ENCODE results near the gene SLC50A1. TPM values are rescaled to one million over a fixed set of nuclear protein-coding genes. Genes with fewer than 3 reads are reported as not detected.

The SLC50A1 gene
- total RNA-seq, 1 experiment from 2014 or later: 67.6 TPM

DNA sequence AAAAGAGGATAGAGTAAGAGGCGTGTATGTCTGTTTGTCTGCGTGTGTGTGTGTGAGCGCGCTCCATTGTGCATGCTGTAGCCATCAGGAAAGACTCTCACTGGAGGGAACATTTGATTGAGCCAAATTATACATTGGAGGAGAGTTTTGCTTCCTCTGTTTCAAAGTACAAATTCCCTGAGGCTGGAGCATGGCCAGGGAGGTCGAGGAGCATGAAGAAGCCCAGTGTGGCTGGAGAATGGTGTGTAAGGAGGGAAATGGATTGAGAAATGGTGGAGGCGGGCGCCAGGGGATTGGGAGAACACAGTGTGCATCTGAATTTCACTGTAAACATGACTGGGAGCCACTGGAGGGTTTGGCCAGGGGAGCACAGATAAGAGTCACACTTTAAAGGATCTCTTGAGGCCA lies 30.0 kb upstream of the SLC50A1 start:
- POLR2A ChIA-PET (ENCODE audit: unreplicated experiment): no interaction called here
- CTCF ChIA-PET: no interaction called here
- H3K9me2 ChIP-seq (ENCODE audit: insufficient read depth): no peaks in the 10 kb centered on the region
- H3K27ac ChIP-seq: no peak overlapping the region
- H3K4me3 ChIP-seq: no peak overlapping the region
- BruUV-seq (replicated peaks): no TSS peak
- H3K9me3 ChIP-seq (ENCODE audit: insufficient read depth, low read depth): no peaks in the 10 kb centered on the region
- H2AFZ ChIP-seq: no peak overlapping the region
- intact Hi-C loops (cut with micrococcal nuclease; ENCODE audit: unreplicated experiment): no loop called here
- H3K36me3 ChIP-seq (ENCODE audit: low read depth): no peaks in the 10 kb centered on the region
- TF ChIP-seq, protein P1, sequence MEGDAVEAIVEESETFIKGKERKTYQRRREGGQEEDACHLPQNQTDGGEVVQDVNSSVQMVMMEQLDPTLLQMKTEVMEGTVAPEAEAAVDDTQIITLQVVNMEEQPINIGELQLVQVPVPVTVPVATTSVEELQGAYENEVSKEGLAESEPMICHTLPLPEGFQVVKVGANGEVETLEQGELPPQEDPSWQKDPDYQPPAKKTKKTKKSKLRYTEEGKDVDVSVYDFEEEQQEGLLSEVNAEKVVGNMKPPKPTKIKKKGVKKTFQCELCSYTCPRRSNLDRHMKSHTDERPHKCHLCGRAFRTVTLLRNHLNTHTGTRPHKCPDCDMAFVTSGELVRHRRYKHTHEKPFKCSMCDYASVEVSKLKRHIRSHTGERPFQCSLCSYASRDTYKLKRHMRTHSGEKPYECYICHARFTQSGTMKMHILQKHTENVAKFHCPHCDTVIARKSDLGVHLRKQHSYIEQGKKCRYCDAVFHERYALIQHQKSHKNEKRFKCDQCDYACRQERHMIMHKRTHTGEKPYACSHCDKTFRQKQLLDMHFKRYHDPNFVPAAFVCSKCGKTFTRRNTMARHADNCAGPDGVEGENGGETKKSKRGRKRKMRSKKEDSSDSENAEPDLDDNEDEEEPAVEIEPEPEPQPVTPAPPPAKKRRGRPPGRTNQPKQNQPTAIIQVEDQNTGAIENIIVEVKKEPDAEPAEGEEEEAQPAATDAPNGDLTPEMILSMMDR (conservative IDR thresholded peaks at IDR 0.05): no peak
- no peak for TF ChIP-seq EZH2 (IDR thresholded peaks at IDR 0.05; ENCODE audit: low read depth)
- 0 out of 2 replicates have a peak, but pooled peaks cover 4% of the 10 kb centered on the region for H3F3A ChIP-seq (ENCODE audit: insufficient read depth, low read depth)
- H3K79me2 ChIP-seq (ENCODE audit: low read depth): no peaks in the 10 kb centered on the region
- no peaks in the 10 kb centered on the region; the same call in 1 of the 2 replicates for H4K20me1 ChIP-seq (ENCODE audit: insufficient read depth)
- no peaks in the 10 kb centered on the region for H3K4me1 ChIP-seq (replicated peaks; ENCODE audit: insufficient read depth)
- no peak overlapping the region for H3K4me2 ChIP-seq
- H3K27me3 ChIP-seq (ENCODE audit: insufficient read depth, low read depth): no peaks in the 10 kb centered on the region
- DNase-seq: no peak

DNA sequence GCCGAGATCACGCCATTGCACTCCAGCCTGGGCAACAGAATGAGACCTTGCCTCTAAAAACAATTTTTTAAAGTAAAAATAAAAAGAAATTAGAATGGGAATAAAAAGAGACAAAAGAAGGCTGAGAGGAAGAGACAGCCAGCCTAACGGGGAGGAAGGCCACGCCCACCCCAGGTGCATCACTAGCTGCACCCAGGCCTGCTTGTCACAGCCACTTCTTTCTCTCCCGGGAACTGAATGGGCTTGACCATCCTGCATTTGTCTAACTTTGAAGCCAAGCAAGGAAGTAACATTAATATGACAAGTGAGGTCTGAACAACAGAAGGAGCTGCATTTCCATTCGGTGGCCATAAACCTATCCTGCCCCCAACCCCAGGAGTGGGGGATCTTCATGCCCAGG lies 28.8 kb upstream of the SLC50A1 start:
- POLR2A ChIA-PET (ENCODE audit: unreplicated experiment): interaction anchor here (0.6 kb wide), 1 partner anchor 118 kb away, joined by 10 read pairs; no protein-coding TSS in a partner anchor
- no peaks in the 10 kb centered on the region for H3K4me1 ChIP-seq (replicated peaks; ENCODE audit: insufficient read depth)
- intact Hi-C loops (cut with micrococcal nuclease; ENCODE audit: unreplicated experiment): no loop called here
- DNase-seq: no peak
- H4K20me1 ChIP-seq (ENCODE audit: insufficient read depth): no peaks in the 10 kb centered on the region; the same call in 1 of the 2 replicates
- H3K79me2 ChIP-seq (ENCODE audit: low read depth): no peaks in the 10 kb centered on the region
- H3K9me3 ChIP-seq (ENCODE audit: insufficient read depth, low read depth): no peaks in the 10 kb centered on the region
- H3K27ac ChIP-seq: no peak overlapping the region
- TF ChIP-seq, protein P1 (conservative IDR thresholded peaks at IDR 0.05): no peak
- TF ChIP-seq EZH2 (IDR thresholded peaks at IDR 0.05; ENCODE audit: low read depth): no peak
- H3K4me2 ChIP-seq: no peak overlapping the region
- no TSS peak for BruUV-seq (replicated peaks)
- H2AFZ ChIP-seq: no peak overlapping the region
- no peaks in the 10 kb centered on the region for H3K27me3 ChIP-seq (ENCODE audit: insufficient read depth, low read depth)
- no peak overlapping the region for H3K4me3 ChIP-seq
- CTCF ChIA-PET: no interaction called here
- no peaks in the 10 kb centered on the region for H3K36me3 ChIP-seq (ENCODE audit: low read depth)
- H3K9me2 ChIP-seq (ENCODE audit: insufficient read depth): no peaks in the 10 kb centered on the region
- H3F3A ChIP-seq (ENCODE audit: insufficient read depth, low read depth): 0 out of 2 replicates have a peak, but pooled peaks cover 3% of the 10 kb centered on the region

DNA sequence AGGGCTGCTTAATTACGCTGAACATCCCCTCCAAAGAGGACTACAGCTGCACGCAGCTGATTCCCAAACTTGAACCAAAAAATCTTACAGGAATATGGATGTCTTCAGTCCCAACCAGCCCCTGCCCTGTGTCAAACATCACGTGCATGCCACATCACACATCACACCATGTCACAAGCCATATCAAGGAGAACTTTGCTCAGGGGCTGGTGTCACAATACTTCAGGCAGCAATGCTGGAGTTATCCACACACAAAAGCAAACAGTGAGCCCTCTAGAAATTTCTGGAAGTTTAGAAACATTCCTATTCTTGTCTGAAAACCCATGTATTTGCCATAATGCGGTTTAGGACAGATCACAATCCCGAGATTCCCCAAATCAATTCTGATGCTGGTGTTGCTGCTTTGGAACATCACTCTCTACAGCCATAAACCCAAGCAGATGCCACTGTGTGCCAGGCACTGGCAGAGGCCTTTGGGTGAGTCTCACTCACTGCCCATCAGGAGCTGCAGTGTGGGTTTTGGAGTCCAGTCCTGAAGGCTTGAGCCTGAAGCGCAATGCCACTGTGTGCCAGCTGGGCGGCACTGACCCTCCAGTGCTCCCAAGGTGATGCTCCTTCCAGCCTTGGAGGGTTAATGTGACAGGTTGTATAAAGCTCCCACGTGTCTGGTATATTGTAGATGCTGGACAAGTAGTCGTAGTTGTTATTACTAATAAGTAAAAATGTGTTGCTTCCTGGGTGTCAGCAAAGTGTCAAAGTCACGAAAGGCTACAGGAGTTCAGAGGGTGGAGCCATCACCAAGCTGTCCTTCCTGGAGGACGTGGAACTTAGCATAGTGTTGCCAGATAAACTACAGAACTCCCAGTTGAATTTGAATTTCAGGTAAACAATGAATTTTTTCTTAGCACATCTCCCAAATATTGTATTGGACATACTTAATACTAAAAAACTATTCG lies 28.1 kb upstream of the SLC50A1 start:
- ChIA-PET POLR2A (ENCODE audit: unreplicated experiment) (interaction anchor here (0.6 kb wide), 3 partner anchors 18 to 117 kb away, joined by 3 to 10 read pairs (median 8); no protein-coding TSS in a partner anchor), CTCF (no interaction called here)
- H3K27ac ChIP-seq: no peak overlapping the region
- H3K27me3 ChIP-seq (ENCODE audit: insufficient read depth, low read depth): no peaks in the 10 kb centered on the region
- no TSS peak for BruUV-seq (replicated peaks)
- H3K4me2 ChIP-seq: no peak overlapping the region
- no peaks in the 10 kb centered on the region for H3K9me2 ChIP-seq (ENCODE audit: insufficient read depth)
- H3K4me1 ChIP-seq (replicated peaks; ENCODE audit: insufficient read depth): no peaks in the 10 kb centered on the region
- DNase-seq: no peak
- H3K9me3 ChIP-seq (ENCODE audit: insufficient read depth, low read depth): no peaks in the 10 kb centered on the region
- no peak for TF ChIP-seq EZH2 (IDR thresholded peaks at IDR 0.05; ENCODE audit: low read depth)
- H4K20me1 ChIP-seq (ENCODE audit: insufficient read depth): no peaks in the 10 kb centered on the region; the same call in 1 of the 2 replicates
- intact Hi-C loops (cut with micrococcal nuclease; ENCODE audit: unreplicated experiment): no loop called here
- H2AFZ ChIP-seq: no peak overlapping the region
- H3F3A ChIP-seq (ENCODE audit: insufficient read depth, low read depth): 0 out of 2 replicates have a peak, but pooled peaks cover 3% of the 10 kb centered on the region
- no peaks in the 10 kb centered on the region for H3K36me3 ChIP-seq (ENCODE audit: low read depth)
- no peak overlapping the region for H3K4me3 ChIP-seq
- H3K79me2 ChIP-seq (ENCODE audit: low read depth): no peaks in the 10 kb centered on the region

Measured in PC-9 (cell line).